GM19035 (cell line): Measurements from ENCODE around the gene TMPRSS13.

ENCODE experiments used
- ATAC-seq: cut with Tn5 transposase; IDR thresholded peaks from one replicate; pipeline ENCODE4 v1.9.1; 2021; ENCODE audit not compliant: unreplicated experiment

TMPRSS13 gene

DNA sequence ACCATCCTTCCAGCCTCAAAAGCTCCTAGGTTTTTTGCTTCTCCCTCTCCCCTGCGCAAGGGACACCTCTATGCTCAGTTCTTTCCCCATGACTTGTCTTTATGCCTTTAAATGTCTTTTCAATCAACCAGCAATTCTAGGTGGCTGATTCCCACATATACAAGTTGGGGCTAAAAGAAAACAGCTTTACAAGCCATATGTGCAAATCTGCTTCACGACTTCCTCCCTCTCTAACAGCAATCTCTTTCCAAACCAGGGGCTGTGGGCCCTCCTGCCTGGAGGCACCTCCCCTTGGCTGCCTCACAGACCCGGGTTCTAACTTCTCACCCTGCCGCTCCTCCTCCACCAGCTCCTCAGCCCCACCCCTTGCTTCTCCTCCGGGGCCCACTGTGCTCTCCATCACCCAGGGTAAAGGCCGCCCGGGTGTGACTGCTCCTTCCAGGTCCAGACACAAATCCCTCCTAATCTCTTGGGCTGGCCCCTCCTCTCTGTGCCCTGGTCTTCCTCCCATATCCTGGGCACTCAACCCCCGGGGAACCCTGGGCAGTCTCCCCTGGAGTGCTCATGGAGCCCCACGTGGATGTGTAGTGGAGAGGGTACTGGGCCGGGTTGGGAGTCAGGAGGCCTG lies 14.1 kb downstream of the TMPRSS13 start:
- no peak for ATAC-seq

DNA sequence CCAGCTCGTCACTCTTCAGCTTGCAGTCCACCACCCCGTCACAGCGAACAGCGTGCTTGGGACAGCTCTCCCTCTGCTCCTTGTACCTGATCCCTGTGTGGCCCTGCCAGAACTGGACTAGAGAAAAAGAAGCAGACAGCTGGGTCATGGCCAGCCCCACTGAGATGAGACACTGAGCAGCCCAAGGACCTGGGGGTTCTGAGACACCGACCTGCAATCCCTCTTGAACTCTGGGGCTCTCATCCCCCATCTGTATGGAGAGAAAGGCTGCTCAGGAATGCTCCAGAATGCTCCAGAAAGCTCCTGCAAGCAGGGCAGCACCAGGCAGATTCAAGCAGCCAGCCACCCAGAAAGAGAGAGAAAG lies 14.8 kb downstream of the TMPRSS13 start:
- ATAC-seq, result no peak

DNA sequence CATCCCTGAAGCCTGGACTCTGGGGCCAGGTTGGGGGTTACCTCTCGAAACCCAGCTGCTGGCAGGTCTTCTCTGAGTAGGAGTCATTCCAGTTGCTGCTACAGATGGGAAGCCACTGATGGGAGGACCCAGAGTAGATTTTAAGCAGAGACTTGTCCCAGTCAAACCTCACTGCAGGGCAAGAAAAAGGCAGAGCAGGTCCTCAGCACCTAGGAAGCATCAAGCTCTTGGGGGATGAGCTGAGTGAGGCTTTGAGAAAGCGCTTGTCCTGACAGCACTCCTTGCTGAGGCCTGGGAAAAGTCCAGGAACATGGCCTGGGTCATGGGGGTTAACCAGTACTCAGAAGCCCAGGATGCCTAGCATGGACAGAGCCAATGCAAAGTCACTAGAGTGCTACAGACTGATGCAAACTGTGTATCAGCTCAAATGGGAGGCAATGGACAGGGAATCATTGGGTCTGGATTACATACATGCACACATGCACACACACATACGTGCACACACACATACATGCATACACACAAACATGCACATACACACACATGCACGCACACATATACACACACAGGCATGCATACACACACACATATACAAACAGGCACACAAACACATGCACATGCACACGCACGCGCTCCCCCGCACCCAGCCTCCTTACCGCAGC lies 15.3 kb downstream of the TMPRSS13 start:
- no peak for ATAC-seq

DNA sequence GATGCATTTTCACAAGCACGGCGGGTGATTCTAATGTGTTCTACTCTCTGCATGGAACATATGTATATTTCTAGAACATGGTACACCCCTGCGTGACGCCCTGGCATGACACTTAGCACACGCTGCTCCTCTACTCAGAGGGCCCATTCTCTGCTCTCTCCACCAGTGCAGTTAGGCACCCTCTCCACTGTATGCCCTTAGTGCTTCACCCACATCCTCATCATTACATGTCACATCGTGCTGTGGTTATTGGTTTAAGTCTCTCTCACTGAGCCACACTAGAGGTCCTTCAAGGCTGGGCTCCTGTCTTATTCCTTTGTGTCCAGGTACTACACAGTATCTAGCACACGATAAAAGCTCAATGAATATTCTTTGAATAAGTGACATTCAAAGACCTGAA lies 16.7 kb downstream of the TMPRSS13 start:
- no peak for ATAC-seq

DNA sequence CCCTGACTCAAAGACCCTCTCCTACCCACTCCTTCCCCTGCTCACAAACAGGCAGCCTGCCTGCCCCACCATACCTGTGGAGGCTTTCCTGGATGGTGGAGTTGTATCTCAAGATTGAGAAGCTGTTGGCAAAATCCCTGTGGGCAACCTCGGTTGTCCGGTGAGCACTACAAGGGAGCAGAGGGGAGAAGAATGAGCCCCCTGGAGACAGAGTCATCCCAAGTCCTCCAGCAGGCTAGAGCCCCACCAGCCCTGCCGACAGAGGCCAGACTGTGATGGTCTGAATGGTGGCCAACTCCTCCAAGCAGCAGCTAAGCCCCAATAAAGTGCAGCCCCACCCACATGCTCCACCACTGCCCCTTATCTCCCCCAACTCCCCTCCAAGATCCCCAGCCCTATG lies 17.5 kb downstream of the TMPRSS13 start:
- no peak for ATAC-seq

DNA sequence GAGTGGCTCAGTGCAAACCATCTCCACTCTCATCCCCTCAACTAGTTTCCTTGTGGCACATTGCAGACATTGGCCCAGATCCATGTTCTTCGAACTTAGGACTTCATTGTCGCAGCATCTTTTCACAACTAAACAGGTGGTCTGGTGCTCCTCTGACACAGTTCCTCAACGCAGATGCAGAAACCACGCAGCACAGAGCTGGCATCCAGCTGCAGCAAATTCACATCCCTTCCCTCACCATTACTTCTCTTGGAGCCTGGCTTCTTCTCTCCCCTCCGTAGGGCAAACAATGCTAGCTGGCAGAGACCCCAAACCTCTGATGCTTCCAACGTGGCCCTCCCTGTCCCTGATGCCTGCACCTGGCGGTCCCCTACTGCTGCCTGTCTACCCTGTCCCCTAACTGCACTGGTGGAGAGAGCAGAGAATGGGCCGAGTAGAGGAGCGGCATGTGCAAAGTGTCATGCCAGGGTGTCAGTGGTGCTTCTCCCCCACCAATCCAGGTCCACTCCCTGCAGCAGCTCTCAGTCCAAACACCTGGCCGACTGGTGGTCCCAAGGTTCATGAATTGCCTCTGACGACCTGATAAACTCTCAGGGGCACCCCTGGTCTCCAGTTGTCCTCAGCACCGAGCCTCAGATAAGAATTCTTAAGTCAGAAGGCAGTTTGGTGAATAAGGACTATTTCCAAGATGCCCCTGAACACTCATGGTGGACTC lies 18.1 kb downstream of the TMPRSS13 start:
- ATAC-seq, result no peak

DNA sequence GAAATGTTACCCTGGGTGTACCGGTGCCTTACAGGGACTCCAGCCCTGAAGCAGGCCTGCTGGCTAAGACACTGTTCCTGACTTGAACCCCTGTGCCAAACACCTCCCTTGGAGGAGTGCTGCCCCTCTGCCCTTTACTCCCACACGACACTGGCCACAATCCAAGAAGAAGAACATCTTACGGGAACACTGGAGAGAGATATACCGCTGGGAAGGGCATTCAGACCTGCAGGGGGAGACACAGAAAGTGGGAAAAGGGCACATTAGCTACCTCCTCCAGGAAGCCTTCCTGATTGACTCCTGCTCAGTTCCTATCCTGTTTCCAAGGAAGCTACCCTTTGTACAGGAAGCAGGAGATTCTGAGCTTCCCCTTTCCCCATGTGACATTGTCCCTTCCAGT lies 18.7 kb downstream of the TMPRSS13 start:
- ATAC-seq, result no peak

DNA sequence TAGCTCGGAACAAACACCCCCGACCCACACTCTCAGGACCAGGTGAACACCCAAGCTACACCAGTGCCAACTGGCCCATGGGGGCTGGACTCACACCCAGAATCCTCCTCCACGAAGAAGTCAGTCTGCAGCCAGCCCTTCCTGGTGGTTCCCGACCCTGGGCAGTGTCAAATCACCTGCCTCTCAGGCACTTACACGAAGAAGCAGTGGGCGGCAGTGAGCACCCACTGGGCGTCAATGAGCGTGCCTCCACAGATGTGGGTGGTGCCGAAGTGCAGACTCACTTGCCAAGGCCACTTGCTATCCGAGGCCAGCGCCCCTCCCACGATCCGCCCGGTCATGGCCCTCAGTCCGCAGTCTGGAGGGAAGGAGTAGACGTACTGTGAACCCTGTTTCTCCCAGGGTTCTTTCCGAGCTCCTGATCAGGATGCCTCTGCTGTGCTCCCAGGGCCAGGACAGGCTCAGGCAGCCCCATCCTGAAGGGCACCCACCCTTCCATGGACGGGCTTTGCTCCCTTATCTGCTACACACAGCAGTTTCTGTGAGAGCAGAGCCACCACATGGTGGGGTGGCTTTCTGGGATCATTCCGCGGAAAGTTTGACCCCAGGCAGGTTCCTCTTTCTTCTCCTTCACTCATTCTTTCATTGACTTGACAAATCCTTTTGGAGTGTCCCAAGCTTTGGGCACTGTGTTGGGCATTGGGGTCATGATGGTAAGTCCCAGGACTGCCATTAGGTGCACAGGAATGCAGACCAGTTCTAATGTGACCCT lies 19.4 kb downstream of the TMPRSS13 start:
- no peak for ATAC-seq

DNA sequence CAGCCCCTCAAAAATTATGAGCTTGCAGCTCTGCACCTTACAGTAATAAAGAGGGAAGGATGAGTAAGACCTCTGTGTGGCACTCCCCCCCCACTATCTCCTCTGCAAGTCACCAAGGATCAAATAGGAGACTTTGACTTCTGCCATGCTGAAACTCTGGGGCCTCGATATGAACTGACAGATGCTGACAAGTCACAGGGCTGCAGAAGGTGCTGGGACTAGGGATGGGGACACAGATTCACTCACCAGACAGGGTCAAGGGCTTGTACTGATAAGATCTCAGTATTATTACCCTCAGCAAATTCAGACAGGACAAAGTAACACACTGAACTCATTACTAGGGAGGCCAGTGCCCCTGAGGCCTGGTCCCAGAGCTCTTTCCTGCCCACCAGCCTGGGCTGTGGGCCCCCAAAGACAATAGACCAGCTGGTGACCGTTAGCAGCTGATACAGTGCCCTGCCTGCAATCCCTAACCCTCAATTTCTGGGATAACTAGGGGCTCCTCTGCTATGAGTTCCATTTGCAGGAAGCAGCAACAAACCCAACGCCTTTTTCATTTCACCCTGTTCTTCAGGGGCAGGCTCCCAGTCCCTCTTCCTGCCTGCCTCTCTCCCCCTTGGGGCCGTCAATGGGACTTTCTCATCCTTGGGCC lies 20.1 kb downstream of the TMPRSS13 start:
- ATAC-seq, result no peak

DNA sequence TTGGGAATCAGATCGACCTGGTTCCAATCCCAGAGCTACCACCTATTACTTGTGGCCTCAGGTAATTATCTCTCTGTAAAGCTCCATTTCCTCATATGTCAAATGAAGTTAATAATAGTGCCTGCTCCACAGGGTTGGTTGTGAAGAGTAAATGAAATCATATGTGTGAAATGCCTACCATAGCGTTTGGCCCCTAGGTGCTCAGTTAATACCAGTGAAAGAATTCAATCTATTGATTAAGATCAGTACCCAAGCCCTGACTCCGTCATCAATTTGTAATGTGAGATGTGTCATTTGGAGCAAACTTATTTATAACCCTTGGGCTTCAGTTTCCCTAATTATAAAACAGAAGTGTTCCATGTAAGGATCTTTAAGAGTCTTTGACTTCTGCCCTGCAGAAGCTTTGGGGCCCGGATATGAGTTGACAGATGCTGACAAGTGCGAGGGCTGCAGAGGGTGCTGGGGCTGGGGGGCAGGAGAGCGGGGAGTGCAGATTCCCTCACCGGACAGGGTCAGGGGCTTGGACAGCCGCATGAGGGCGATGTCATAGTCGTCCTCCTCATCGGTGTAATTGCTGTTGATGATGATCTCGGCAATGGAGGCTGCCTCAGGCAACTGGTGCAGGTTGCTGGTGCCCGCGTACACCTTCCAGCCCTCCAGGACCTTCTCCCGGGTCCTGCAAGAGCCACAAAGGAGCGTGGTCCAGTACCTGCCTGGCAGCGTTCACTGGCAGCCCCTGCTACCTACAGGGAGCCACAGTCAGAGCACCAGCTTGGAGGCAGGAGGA lies 20.9 kb downstream of the TMPRSS13 start:
- no peak for ATAC-seq

DNA sequence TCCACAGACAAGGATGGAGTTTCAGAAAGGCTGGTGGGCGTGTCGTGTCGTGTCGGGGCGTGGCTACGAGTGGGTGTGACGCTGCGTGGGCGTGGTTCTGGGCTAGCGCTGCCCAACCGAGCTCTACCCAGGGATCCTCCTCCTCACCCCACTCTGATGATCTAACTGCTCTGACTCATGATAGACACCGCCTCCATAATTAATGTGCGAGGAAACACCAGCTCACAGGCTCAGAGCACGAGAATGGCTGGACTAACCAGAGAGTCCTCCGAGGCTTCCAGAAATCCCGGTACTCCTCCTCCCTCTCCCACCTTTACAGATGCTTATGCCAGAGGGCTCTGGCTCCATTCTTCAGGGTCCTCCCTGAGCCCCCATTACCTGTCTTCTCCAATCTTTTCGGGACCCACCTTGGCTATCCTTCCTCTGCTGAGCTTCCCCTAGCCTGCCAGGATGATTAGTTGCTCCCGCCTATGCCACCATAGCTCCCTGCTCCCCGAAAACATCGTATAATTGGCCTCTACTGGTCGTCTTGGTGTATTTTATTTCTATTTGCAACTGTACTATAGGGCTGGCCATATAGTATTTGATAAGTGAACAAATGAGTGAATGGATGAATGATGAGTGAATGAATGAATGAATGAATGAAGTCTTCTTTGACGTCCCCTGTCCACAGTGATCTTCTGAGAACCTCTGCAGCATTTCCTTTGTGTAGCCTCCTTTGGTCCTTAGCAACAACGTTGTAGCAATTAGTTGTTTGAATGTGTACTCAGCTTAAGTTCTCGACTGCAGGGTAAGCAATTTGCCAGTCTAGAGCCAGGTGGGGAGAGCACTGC lies 21.7 kb downstream of the TMPRSS13 start:
- ATAC-seq, result no peak

DNA sequence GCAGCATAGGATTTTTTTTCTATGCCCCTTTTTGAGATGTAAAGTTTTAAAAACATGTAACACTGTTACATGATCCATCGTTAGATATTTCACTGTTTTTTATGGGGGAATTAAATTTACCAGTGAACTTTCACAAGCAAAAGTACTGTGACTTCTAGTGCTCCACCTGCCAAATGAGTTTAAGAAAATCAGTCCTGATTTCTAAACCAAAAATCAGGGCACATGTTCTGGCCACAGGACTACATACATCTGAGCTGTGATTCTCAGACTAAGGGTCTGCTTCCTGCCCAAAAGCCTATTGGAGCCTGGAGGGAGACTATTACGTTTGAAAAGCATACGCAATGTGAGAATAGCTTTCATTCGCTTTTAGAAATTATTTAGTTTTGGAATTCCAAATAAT lies 22.5 kb downstream of the TMPRSS13 start:
- ATAC-seq, result no peak

DNA sequence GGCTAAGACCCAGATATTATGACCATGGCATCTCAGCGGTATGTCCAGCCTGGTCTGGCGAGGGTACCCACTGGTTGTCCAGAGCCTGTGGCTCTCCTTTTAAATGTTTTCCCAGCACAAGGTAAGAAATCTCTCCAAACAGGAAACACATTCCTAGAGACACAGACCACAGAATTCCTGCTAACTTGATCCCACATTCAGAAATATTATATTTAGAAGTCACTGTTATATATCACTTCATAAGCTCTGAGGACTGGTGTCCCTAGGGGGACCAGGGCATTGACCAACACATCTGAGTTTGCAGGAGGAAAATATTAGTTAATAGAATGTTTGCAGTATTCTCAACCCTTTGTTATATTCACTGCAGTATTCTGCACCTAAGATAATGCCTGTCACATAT lies 23.1 kb downstream of the TMPRSS13 start:
- ATAC-seq, result no peak

DNA sequence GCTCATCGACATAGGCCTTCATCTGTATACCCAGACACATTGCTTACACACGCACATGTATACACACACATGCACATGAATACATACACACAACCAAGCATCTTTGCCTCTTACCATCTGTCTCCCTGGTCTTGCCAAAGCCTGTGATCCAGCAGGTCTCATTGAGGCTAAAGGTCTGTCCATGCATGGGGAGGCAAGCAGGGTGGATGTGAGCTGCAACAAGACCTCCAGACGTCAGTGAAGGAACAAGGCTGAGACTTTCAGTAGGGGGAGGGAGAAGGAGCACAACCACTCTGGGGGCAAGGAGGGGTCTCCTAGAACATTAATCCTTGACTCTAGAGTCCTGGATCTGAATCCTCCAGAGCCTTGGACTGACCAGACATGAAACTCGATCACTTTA lies 23.7 kb downstream of the TMPRSS13 start:
- ATAC-seq, result no peak

DNA sequence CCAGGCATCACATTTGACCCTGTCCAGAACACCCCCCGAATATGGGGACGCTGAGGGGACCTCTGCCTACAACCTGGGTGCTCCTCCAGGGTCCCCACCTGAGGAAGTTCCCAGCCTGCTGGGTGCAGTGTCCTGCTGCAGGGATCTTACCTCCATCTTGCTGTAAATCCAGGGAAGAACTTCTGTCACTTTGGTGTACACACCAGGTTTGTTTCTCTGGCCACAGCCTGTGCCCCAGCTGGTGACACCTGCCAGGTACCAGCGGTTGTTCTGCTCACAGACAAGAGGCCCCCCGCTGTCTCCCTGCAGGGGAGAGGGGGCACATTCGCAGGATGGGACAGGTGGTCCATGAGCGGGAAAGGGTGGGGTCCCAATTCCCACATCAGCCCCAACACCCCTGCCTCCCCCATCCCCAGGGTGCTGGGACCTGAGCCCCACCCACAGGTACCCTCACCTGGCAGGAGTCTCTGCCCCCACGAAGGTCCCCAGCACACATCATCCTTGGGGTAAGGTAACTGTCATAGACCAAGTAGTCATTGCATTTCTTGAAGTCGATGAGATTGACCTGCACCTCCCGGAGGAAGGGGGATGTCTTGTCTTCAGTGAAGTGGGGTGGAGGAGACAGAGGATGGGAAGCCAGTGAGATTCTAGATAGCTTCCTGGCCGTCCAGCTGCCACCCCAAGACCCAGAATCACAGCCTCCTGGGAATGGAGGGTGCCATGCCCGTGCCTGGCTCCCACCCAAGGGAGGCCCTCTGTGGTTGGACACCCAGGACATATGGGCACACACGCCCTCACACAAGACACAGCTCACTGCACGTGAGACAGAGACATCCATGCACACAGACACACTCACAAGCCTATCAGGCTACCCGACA lies 25.5 kb downstream of the TMPRSS13 start:
- ATAC-seq, result no peak

DNA sequence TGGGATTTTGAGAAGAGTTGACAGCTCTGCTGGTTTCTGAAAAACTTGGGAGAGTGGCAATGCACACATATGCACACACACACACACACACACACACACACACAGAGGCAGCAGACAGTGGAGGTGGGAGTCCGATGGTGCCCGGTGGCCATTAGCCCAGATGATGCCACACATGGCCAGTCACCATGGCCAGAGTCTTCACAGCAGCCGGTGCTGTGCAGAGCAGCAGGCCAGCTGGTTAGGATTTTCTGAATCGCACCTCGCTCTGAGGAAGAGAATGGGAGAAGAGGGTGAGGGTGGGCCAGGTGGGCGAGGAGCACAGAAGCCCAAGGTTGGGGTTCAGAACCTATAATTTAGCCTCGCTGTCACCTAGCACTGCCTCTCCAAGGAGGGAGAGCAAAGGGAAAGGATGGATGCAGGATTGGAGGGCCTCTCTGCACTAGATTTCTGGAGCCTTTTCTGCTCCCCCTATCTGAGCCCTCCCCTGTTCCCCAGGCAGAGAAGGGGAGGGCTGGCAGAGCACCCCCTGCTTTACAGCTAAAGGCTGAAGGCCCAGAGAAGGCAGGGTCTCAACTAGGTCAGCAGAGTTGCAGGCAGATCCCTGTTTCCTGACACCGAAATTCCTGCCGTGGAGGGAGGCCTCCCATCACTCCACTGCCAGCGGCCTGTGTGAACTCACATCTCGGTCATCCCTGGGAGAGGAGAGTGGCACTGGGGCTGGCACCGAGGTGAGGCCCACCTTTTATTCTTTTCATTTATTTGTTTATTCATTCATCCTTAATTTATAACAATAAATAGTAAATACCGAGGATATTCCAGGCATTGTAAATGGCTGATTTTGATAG lies 27.0 kb downstream of the TMPRSS13 start:
- ATAC-seq, result no peak

DNA sequence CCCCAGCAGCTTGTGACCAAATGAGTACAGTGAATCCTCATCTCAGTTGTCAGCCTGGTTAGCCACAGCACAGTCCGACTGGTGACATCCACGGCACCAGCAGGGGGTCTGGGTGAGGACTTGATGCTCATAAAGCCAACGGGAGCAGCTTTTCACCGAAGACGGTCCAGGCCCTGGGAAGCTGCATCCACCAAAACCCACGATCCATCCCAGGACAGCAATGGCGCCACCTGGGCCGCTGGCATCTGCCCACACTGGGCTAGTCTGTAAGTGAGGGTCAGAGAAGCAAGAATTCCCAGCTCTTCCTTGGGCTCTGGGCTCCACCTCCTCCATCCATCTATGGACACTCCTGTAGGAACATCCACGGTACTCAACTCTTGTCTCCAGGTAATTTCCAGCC lies 27.6 kb downstream of the TMPRSS13 start:
- no peak for ATAC-seq
